CD4-positive, alpha-beta T cell treated with Interleukin-15 for 1 hour (primary cell): ENCODE measurements around the gene EPM2A.

Source experiments
- DNase-seq: peaks from one replicate; pipeline ENCODE4 v3.0.0-alpha.2; 2020

EPM2A gene

DNA sequence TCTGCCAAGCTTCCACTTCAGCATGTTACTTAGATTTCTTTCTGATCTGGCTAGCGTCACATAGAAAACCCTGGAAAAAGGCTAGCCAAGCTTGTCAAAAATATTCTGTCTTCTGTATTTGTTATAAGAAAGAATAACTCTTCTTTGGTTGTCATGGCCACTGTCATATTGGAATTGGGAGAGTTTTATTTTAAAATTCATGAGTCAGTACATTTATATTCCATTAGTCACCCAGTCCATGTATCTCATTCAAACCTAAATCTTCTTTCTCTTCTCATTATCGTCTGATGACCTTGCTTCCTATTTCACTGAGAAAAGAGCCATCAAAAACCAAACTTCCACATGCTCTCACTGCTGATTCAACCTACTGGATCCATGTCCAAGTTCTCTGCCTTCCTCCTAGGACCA lies 65.7 kb downstream of the EPM2A start:
- no peak for DNase-seq

DNA sequence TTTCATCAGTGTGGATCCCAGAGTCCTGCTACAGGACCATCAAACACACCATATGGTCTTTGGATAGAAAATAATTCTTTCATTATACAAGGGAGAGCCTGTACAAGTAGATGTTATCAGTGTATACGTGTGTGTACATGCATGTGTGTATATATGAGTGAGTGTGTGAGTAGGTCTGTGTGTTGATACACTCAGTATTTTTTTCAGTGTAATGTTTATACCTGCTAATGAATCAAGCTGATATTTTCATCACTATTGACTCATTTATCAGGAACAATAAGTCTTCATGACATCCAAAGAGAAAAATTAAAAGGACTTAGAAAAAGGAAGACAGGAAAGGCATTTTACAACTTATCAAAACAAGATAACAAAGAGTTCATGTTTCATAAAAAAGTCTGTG lies 66.5 kb downstream of the EPM2A start:
- DNase-seq: no peak

DNA sequence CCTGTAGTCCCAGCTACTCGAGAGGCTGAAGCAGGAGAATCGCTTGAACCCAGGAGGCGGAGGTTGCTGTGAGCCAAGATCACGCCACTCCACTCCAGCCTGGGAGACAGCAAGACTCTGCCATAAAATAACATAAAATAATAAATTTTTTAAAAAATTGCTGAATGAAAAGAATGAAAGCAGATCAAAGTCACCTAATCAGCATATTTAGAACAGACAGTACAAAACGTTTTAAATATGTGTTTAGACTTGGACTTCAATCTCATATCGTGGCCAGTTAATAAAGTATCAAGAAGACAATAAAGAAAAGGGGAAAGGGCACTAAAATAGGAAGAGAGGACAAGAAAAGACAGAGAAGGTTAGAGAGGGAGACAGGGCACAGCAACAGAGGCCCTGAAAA lies 74.6 kb downstream of the EPM2A start:
- DNase-seq: no peak

DNA sequence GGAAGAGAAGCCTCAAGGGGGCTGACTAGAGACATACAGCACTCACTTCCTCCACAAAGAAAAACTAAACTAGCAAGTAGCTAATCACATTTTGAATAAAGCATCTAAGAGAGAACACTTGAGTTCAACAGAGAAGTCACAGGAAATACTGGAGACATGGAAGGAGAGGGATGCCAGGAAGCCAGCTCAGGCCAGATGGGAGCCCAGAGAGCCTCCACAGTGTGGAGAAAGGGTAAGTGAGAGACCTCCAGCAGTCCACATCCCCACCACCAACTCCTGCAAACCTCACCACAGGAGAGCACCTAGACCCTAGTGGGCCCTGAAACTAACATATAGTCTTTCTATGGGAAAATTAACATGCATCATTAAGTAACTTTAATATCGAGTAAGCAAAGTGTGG lies 79.2 kb downstream of the EPM2A start:
- no peak for DNase-seq

DNA sequence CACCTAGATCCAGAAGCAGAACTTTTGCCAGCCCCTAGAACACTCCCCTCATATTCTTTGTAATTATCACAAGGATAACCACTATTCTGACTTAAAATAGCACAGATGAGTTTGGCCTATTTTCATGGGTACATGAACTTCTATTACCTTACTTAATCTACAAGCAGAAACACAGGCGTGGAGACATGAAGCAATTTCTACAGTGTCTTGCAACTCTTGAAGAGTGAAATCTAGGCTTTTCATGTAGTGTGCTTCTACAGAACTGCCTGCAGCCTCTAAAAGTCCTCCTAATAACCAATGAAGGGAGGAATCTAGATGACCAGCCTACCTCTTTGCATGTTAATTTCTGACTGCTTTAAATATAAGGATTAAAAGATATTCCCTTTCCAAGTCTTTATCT lies 82.7 kb downstream of the EPM2A start:
- no peak for DNase-seq

DNA sequence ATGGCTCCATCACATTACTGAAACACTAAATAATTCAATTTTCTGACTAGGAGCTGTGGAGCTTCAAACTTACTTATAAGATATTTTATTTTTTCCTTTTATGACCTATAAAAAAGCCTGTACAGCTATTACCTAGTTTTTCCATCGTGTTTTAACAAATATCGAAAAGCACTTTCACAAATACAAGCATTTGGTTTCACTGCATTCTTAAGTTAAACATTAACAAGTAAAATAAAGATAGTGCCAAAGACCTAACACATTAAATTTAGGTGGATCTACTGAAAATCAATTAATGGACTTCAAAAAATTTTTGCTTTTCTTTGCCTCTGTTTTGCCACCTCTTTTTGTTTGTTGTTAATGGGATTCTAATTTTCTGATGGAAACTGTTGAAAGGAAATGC lies 83.3 kb downstream of the EPM2A start:
- no peak for DNase-seq

DNA sequence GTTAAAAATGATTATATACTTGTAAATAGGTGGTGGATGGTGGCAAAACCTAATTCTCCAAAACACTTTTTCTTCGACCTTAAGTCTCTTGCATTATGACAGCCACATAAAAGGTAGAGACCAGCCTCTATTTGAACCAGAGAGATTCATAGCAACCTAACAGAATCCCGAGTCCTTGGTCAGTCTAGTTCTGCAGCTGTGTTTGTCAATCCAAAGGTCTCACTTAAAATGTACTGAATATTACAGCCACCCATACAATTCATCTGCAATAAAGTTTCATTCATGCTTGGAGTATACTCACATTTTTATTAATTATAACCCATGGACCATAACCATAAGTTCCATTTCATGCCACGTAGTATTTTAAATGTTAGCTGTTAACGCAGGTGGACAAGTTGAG lies 87.2 kb downstream of the EPM2A start:
- DNase-seq: no peak

DNA sequence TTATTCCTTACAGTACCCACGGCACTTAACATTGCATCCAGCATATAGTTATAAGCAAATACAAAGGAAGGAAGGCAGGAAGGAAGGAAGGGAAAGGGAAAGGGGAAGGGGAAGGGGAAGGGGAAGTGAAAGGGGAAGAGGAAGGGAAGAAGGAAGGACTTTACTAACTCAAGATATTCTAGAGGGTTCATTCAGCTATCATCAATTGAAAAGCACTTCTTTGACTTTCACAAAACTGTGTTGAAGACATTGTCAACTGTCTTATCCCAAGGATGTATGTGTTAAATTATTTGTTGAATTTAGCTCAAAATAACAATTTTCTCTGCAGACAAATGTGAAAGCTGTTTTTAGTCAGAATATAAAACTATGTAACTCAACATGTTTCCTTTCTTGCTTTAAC lies 87.7 kb downstream of the EPM2A start:
- DNase-seq: no peak

DNA sequence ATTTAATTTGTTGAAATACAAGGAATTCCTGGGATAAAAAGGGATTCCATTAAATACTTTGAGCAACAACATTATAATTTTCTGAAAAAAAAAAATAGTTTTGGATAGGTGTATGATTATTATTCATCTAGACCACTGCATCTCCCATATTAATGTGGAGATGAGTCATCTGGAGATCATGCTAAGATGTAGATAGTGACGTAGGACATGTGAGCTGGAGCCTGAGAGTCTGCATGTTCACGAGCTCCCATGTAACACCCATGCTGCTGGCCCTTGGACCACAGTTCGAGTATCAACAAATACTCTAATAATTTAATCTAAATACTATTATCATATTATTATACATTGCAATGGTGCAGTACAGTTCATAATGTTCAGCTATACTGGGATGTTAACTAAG lies 91.6 kb downstream of the EPM2A start:
- DNase-seq: no peak

DNA sequence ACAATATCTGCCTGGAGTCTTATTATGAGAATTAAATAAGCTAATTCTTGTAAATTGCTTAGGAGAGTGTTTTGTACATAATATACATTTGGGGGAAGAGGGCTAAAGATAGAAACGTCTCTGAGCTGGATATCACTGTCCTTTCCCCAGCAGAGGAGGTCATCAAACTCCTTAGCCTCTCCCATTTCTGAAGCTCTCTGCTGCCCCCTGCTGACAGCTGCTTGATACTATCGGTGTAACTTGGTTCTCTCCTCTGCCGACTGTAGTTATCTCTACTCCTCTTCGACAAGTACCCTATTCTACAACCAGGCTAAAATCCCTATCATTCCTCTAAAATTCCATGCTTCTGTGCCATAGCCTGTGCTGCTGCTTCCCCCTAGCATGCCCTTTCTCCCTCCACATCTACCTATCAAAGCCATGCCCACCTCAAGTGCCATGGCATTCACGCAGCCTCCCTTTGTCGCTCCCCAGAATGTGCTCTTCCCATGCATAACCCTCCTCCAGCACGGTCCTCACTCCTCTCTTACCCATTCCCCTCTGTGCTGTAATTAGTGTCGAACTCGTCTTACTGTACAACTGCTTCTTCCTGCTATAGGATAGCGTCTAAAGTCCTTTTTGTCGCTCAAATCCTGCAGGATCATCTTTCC lies 101.2 kb downstream of the EPM2A start:
- peak; percentile 52 for DNase-seq

DNA sequence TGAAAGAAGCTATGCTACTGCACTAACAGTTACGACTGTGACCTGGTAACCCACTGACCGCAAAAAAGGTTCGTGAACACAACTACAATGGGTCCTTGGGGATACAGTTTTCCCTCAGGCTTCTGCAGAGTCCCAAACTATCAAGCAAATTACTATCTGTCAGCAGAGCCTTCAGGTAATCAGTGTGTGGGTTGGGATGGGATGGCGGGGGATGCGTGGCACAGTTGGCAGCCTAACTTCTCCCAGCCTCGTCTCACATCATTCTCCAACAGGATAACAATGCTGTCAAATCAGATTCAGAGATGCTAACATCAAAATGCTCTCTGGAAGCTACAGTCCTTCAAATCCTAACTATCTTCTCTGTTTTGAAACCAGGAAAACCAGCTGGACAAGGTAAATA lies 102.3 kb downstream of the EPM2A start:
- DNase-seq: no peak

DNA sequence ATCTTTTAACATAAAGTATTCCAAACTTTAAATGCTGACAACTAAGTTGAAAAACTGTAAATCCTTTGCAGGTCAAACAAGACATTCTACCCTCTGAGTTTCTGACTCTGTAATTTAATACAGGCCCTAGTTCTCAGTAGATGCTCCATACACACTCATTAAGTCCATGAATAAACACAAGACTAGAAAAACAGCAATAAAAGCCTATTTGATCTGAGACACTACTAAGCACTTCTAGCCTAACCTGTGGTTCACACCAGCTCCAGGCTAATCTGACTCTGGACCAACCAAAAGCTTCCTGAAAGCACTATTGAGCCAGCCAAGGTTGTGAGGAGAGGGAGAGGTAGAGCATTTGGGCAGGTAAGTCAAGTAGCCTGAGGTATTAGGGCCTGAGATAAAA lies 103.9 kb downstream of the EPM2A start:
- no peak for DNase-seq

DNA sequence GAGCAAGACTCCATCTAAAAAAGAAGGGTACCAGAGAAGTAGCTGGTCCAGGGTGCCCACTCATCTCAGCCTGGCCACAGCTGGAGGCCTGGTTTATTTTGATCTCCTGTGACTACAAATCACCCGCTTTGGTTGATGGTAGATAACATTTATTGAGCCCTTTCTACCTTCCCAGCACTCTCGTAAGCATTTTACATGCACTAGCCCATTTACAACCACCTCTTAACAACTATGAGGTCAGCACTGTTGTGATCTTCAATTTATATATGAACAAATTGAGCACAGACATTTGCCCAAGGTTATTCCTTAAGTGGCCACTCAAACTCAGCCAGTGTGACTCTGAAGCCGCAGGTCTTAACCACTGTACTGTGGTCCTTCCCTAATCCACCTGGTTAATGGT lies 104.7 kb downstream of the EPM2A start:
- DNase-seq: no peak

DNA sequence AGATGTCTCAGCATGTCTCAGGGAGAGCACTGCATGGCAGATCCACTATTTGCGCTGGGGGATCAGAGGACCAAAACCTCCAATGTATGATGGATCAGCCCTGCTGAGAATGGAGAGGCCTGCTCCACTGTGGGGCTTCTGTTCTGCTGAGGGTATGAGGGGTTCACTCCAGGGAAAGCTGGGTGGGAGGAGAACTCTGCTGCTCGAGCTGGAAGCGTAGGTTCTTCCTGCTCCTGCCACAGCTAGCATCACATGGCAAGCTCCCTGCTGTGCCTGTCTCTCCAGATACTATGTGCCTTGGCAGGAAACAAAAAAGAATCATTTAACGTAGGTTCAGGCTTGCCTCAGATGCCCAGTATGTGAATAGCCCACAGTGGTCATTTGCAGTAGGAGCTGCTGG lies 105.8 kb downstream of the EPM2A start:
- DNase-seq: no peak

DNA sequence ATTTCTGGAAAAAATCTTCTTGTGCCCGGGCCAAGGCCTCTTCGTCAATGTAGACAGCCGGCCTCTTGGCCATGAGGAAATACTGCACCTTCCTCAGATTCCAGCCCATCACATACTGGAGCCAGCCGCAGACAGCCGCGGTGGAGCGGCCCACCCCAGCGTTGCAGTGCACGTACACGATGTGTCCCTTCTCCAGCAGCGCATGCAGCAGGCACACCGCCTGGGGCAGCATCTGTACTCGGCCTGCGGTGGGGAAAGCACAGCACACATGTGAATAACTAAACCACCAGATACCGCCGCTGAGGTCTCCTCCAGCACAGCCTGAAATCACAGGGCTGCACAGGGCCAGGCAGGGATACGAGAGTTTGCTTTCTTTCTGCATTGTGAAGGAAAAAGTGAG lies 107.9 kb downstream of the EPM2A start:
- DNase-seq: no peak

DNA sequence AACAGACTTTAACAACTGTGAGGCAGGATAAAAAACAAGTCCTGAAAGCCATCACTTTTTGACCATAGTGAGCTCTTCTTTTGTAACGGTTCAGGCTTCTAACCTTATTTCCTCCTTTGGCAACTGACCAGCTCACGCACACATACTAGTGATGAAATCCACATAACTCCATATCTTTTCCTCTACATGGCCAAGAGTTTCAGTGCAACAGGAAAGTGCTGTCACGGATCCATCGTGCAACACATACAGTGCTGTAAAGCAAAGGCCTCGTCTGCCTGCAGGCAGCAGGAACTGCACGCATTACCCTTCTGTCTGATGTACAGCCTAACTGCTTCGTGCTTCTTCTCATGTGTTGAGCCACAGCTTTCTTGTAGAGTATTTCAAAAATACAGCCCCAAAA lies 108.5 kb downstream of the EPM2A start:
- DNase-seq: no peak

DNA sequence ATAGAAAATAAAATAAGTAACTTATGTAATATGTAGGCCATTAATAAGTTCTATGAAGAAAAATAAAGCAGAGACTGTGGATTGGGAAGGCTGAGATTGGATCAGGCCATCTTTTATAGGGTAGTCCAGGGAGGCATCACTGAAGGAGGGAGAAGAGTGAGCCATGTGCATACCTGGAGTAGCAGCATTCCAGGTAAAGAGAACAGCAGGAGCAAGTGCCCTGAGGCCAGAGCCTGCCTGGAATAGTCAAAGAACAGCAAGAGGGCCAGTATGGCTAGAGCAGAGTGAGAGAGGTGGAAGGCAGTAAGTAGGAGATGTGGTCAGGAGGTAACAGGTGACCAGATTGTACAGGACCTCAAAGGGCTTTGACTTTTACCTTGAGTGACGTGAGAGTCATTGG lies 112.1 kb downstream of the EPM2A start:
- no peak for DNase-seq

DNA sequence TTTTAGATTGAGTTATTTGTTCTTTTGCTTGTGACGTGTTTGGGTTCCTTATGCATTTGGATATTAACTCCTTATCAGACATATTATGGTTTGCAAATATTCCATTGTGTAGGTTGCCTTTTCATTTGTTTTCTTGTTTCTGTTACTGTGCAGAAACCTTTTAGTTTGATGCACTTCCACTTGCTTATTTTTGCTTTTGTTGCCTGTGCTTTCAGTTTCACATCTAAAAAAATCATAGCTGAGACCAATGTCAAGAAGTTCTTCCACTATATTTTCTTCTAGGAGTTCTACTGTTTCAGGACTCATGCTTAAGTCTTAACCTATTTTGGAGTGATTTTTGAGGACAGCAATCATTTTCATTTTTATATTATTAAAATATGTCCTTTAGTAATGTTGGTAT lies 113.5 kb downstream of the EPM2A start:
- no peak for DNase-seq

DNA sequence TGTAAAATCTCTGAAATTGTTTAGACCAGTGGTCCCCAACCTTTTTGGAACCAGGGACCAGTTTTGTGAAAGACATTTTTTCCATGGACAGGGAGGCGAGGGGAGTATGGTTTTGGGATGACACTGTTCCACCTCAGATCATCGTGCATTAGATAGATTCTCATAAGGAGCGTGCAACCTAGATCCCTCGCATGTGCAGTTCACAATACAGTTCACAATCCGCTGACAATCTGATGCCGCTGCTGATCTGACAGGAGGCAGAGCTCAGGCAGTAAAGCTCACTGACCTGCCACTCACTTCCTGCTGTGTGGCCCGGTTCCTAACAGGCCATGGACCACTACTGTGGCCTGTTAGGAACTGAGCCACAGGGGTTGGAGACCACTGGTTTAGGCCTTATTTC lies 115.2 kb downstream of the EPM2A start:
- DNase-seq: no peak

DNA sequence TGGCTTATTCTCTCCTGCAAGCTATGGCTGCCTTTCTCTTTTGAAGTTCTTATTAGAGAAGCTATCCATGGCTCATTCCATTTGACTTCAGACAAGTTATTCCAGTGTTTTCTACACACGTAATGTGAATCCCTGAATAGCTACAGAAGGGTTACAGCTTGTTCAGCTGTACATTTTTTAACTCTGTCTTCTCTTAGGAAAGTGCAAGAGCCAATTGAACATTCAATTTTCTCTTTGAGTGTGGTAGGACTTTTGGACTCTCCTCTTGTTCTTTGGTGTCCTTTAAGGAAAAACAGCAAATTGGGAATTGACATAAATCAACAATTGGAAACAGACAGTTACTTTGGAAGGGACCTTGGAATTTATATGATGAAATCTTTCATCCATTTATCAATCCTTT lies 125.8 kb downstream of the EPM2A start:
- no peak for DNase-seq

DNA sequence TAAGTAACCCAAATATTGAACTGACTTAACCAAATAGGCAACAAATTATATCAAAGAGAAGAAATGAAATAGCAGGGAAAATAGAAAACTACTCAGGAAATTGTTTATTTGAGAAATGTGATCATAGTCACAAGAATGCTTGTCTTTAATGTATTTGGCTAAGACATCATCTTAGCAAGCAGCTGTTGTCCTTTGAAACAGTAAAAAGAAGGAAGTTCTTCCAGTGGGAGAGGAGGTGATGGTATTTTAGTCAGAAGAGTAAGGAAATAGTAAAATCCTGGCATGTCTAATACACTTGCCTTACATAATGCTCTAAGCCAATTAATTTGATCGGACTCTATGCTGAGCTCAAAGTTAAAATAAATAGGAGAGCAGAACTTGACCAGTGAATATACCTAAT lies 126.5 kb downstream of the EPM2A start:
- DNase-seq: no peak

DNA sequence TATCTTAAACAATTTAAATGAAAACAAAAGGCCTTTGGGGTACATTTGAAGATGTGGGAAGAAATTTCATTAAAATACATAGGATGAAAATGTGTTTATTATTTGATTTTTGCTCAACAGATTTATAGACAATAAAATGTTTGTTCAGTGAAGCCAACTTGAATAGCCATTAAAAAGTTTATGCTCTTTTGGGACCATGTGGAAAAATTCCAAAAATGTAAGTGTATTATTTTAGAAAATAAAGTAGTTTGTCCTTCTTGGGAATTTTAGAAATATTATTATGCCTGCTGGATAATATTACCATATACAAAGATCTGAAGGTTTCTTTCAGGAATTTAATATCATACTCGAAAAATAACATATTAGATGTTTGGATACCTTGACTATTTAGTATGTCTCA lies 131.3 kb downstream of the EPM2A start:
- no peak for DNase-seq

DNA sequence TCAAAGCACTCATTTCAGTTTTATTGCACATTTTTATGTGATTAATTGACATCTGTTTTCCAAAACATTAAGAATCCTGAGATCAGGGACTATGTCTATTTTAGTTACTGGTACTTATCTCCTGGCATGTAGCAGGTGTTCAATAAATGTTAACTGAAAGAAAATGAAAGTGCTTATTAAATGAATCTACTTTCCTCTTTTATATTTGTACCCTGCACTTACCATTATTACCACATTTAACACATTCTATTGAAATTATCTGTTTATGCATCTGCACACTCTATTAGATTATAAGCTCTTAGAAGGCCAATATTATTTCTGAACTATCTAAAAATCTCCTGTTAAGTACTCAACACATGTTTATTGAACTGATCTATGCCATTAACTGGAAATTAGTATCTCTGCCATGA lies 131.9 kb downstream of the EPM2A start:
- no peak for DNase-seq

DNA sequence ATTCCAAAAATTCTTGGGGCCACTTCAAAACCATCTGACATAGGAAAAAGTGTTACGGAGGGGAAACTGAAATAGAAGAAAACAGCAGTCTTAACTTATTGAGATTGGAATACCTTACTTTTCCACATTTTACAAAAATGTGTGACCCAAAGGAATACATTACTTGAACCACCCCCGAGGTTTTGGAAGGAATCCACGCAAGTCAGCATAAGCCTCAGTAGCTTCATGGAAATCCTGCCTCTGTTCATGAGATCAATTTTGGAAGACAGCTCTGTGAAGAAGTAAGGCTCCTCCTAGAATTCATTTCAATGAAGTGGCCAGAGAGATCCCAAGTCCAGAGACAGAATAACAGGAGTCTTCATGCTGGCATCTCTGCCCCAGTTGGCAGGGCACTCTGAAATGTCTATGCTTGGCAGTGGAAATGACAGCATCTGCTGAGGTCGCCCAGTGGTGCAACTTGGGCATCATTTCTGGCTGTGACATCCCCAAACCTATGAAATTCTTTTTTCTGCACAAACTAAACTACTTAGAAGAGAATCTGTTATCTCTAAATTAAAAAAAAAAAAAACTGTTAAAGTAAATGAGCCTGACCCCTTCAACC lies 132.5 kb downstream of the EPM2A start:
- no peak for DNase-seq

DNA sequence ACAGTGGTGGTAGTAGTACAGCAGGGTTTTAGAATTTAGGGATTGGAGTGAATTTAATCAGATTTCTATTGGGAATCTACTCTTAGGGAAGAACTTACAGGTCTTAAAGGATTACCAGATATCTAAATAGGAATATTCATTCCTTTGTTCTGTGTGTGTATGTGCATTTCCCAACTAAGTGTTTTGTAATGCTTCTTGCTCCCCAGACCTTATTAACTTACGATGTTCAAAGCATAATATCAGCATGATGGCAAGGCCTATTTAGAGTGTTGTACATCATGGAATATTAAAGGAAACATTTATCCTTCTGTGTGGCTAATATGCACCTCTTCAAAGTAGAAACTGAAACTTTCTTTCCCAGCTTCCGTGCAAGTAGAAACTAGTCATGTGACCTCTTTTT lies 133.9 kb downstream of the EPM2A start:
- DNase-seq: no peak

DNA sequence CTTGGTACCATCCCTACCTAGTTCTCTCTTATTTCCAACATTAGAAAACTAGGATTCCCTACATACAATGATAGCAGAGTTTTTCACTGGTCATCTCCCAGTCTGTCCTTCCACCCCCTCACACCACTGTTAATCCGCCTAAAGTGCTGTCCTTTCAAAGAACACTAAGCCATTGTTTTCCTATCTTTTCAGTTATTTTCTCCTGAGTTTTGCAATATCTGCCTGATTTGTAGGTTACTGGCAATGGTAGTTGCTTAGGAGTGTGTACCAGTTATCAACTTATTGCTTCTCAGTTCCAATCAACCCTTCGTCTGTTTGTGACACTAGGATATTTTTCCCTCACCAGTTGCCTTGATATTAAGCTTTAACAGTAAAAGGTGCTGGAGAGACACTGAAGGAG lies 135.0 kb downstream of the EPM2A start:
- DNase-seq: no peak
